HG03064 (cell line): Measurements from ENCODE around the gene HOXB8.

Experiments used
- ATAC-seq: cut with Tn5 transposase; IDR thresholded peaks from one replicate; pipeline ENCODE4 v1.9.1; 2021; ENCODE audit warnings: low read depth; ENCODE audit not compliant: unreplicated experiment

Gene HOXB8

DNA sequence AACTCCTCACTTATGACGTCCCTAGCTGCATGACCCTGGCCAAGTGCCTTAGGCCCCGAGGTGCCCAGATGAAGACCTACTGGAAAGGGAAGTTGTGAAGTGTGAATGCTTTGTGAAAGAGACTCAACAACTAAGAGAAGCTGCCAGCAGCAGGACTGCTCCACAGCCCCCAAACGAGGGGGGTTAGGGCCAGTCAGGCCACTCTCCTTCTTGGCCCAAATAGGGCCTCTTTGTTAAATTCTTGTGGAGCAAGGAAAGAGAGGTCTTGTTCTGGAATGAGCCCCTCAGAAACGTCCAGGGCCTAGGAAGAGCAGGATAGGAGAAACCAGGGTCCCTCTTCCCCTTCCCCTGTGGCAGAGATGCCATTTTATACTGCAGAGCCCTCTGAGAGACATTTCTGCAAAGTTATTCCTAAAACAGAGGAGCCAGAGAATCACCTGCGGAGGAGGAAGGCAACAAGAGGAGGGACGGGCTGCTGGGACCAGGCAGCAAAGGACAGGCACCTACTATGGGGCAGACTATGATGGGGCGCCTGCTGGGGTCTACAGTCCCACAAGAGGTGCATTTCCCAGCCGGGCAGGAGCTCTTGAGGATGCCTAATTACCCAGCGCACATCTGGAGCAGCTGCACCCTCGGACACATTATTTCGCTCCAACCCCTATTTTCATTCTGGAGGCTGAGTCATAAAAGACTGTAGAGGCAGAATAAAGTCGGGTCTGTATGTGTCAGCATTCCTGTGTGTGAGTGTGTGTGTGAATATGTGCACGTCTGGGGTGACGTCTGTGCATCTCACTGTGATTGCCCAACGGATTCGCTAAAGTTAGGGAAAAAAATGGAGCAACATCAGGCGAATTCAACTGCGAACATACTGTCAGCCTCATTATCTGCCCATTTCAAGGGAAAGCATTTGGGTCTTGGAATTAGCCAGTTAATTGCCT, 22.5 kb upstream of the HOXB8 start:
- no peak for ATAC-seq

DNA sequence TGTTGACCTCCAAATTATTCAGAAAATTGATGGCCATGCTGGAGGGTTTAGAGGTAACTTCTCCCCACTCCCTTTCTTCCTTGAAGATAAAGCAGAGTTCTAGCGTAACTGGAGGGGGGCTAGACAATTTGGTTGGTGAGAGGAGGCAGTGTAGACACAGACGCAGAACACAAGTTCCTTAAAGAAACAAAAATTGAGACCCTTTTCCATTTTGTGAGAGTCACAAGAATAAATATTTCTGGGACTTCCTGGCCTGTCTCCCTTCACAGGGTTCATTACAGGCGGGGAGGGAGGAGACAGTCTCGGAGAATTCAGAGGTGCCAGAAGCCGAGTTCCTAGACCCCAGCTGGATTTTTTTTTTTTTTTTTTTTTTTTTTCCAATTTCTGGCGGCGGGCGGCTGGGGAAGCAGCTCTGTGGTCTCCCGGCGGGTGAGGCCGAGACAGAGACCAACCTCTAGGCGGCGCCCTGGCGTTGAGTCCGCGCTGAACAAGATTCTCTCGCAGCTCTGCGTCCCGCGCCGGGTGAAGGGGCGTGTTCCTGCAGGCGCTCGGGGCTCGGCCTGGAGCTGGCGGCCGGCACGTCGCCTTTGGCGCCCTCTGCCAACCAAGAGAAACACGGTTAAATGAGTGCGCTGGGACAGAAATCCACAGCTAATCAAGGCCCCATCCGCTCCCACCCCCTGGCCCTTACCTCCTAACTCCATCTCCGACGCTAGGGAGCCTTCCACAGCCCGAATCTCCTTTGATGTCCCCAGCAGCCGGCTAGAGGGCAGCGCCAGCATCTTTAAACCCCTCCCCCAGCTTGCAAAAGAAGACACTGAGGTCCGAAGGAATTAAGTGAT, 21.3 kb upstream of the HOXB8 start:
- ATAC-seq = no peak

DNA sequence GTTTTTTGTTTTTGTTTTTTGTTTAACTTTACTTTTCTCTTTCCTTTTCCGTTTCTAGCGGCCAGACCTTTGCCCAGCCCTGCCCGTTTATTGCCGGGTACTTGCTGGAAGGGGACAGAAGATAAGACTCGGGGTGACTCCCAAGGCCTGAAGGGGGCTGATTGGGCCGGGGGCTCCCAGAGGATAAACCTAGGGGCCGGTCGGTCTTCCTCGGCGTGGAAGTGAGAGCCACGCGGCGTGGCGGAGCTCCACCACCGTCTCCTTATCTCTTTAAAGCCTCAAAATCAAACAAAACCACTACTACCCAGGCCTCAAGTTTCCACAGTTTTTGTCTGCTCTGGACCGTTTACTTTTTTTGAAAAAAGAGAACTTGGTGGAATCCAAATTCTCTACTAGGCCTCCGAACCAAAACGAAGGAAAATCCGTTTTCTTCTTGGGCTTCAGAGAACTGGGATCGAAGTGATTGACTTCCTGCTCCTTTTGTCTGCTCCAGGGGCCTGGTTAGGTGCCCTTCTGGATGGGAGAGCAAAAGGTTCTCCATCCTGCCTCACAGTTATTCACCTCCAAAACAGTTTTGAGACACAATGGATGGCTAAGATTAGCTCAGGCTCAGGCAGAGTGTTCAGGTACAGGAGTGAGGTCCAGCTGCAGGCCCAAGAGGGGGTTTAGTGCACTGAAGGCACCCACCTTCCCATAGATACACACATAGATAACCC, 19.6 kb upstream of the HOXB8 start:
- no peak for ATAC-seq

DNA sequence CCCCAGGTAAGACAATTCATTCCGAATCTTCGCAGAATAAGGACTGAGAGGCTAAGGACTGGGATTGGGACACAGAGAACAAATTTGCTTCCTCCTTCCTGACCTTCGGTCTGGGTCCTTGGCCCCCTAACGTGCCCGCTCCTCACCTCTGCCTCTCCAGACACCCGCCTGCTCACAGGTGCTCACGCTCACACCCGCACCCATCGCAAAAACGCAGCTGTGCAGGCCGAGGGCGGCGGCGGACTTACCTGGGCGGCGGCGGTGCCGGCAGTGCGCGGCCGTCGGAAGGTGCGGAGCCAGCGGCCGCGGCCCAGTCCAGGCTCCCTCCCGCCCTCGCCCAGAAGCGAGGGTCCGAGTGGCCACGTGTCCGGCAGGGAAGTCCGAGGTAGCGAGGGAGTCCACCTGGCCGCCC, 18.2 kb upstream of the HOXB8 start:
- no peak for ATAC-seq

DNA sequence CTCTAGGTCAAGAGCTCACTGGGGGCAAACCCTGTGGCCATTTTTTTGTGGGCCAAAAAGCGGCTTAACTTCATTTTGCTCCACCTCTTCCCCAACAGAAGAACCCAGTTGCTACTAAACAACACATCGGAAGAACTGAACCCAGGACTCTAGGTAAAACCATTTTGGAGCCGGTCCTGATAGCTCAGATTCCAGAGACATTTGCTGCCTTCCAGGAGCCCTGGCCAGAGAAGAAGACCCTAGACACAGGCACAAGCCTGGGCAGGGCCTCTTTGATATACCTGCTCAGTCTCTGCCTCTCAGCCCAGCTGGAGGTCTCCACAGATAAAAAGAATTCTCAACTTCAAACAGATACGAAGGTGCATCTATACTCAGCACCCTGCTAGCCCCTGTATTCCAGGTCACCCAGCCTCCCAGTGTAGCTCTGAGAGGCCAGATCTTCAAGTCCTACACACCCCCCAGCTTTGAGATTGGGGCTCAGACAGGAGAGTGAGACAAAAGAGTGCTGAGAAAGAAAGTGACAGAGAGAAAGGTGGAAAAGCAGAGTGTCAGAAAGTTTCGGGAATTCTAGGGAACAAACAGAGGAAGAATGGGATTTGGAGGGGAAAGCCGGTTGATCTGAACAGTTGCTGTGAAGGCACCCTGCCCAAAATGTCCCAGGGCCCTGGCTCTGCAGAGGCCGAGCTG, 17.6 kb upstream of the HOXB8 start:
- no peak for ATAC-seq

DNA sequence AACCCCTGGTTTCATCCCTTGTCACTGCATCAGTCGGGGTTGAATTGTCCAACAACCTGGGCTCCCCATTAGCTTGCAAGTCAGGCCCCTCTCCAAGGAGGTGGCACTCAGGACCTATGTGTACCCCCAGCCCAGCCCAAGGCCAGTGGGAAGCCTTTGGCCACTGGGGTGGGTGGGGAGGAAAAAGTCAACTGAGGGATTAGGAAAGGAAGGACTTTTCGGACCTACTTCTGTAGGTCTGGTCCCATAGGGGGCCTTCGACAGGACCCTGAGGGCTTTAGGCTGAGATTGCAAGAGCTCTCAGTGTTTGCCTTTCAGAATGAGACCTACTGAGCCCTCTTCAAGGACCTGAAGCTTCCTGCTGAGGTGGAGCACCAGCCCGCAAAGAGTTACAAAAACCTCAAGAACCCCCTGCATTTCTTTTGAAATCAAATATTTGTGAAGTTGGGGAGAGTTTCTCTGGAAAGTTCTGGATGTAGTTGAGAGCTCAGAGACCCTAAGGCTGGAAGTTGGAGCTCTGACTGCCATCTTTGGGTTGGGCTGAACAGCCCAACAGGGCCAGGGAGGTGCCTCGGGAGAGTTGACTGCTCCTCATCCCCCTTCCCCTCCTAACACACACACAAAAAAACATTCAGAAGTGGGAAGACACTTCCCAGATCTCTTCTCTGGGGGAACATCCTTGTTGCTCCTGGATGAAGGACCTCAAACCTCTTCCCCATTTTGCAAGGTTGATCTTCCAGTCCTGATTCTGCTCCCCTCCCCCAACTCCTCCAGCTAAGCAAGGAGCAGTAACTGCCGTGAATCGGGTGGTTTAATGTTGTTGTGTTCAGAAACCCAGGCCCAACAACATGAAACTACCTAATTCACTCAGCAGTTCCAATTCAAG, 16.8 kb upstream of the HOXB8 start:
- no peak for ATAC-seq

DNA sequence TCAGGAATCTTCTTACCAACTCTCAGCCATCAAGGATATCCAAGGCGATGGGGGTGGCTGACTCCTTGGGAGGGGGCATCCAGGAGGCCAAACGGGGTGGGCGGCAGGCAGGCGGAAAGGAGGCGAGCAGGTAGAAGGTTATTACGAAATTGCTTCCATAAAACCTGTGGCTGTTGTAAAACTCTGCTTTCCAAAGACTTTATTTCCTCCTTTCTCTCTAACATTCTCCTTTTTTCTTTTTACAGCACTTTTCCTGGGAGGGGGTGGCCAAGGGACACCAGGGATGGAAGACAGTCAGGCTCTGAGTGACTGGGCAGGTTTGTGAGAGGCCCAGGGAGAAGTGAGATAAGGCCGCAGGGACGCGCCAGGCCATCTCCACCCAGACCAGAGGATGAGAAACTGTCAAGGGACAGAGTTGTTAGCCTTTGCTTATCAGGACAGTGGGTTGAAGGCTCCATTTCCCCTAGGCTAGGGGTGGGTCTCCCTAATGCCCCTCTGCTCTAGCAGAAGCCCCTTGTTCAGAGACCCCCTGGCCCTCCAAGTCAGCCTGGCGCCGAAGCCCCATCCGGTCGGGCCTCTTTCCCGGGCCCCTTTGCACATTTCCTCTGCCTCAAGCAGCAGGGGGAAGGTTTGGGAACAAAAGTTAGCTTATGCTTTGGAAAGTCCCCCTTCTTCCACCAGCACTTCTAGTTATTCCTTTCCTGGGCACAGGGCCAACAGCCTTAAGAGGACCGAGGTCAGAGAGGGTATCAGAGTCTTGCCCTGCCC, 16.0 kb upstream of the HOXB8 start:
- ATAC-seq = no peak

DNA sequence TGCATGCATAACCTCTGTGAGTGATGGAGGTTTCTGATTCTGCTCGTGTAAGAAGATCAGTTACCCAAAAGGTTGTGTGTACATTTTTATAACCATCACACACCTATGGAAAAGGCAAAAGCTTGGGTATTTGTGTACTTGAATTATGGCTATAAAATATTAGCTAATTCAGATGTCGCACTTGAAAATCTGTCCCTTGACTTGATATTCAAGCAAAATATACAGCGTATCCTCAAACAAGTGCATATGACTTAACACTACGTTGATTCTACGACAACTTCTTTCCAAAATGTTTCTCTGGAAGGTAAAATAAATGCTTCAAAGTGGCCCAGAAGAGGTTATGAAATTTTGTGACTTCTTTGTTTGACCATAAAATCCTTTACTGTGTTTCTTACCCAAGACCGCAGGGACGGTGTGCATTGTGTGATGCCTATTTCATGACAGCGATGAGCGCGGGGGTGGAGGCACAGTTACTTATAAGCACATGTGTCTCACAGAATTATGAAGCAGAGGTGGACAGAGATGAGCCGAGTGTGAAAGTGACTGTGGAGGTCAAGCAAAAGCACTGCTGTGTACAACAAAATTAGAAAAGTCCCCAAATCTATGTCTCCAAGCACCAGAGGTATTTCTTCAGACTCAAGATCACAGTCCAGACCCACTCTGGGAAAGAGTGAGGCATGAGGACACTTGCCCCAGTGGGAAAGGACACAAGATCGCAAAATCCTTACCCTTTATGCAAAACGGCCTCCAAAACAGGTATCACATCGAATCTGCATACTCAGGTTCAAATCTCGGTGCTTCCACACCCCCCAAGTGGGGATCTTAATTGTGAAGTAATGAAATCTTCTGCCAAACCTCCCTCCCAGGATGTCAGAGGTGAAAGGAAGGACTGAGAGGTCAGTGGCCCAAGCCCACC, 15.2 kb upstream of the HOXB8 start:
- no peak for ATAC-seq

DNA sequence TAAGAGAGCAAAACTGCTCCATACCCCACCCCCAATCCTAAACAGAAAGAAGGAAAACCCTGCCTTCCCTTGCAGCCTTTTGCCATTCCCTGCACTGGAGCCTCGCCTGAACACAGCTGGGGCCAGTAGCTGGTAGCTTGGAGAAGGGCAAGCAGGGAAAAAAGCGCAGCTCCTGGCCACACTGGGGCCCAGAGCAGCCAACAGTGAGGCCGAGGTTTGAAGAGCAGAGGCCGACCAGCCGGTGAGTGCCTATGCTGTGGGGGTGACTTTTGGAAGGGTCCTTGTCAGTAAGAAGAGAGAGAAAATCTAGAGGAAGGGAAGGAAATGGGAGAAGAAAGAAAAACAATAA, 14.3 kb upstream of the HOXB8 start:
- no peak for ATAC-seq

DNA sequence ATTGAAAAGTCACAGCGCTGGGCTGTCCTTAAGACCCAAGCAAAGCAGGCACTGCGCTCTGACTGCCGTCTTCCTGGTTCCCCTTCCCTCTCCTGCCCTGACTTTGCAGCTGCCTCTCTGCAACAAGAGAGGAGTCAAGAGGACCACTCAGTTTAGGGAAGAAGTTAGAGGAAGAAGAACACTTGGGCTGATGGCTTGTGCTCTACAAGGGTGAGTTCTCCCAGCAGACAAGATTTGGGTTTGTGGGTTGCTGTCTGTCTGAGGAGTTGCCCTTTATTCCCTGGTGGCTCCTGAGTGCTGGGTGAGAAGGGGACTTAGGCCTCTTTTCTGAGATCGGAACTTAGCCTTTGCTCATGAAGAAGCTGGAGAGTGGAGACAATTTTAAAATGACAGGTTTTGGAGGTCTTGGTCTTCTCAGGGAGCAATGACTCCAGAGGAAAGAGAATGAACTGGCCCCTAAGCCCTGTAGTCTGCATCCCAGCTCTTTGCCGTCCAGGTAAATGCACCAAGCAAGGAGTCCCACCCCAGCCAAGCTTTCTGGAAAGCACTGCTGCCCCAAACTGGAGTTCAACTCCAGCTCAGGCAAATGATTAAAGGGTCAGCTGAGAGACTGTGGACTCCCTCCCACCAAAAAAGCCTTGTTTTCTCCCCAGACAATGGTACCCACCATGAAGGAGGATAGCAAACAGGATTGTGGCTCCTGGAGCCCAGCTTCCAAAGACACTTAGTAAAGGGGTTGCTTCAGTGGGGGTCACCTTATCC, 13.7 kb upstream of the HOXB8 start:
- ATAC-seq = no peak

DNA sequence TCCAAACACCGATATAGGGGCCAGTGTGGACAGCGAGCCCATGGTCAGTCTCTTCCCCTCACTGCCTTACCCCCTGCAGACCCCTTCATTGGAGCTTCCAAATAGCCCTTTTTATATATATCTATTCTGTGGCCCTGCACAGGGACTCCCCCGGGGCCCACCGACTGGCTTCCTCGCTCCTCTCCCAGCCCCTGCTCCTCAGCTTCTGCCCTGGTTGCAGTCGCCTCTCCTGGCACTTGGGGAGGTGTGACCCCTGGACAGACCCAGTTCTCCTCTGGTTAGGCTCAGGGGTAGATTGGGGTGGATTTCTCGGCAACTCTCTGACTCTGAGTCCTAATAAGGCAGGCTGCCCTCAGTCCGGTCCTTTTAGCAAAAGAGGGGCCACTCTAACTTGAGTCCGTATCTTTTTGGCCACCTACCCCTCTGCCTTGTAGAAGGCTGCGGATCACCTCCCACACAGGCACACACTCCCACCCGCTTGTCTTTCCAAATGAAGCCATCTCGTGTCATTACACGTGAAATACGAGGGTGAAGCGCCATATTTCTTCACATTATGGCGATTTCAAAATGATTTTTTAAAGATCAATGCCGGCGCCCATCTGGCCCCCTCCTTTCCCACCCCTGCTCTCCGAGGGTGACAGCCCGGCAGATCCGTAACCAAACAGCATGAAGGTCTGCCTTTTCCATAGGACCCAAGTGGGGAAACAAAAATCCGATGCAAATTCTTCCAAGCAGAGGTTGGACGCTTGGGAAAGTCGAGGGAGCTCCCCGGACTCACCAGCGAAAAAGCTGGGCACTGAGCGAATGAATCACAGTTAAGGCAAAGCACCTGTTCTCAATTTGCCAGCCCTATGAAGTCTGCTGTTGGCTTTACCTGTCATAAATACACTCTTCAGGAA, 12.8 kb upstream of the HOXB8 start:
- ATAC-seq = no peak

DNA sequence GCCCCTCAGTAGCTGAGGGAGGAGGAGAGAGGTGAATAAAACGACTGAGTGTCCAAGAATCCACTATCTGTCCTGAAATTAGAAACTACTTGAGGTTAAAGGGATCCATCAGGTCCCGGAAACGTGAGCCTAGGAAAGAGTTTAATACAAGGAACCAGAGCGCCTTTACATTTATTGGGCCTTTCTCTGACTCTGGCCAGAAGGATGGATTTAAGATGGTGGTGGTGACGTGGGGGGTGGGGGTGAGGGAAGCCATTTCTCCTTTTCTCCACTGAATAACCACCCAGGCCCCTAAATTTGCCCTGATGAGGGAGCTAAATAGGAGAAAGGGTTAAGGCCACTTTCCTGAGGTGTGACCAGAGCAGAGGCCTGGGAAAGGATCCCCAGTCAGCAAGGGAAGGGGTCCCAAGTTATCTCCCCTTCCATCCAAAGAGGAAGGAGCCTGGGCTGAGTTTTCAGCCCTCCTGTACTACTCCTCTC, 12.1 kb upstream of the HOXB8 start:
- no peak for ATAC-seq

DNA sequence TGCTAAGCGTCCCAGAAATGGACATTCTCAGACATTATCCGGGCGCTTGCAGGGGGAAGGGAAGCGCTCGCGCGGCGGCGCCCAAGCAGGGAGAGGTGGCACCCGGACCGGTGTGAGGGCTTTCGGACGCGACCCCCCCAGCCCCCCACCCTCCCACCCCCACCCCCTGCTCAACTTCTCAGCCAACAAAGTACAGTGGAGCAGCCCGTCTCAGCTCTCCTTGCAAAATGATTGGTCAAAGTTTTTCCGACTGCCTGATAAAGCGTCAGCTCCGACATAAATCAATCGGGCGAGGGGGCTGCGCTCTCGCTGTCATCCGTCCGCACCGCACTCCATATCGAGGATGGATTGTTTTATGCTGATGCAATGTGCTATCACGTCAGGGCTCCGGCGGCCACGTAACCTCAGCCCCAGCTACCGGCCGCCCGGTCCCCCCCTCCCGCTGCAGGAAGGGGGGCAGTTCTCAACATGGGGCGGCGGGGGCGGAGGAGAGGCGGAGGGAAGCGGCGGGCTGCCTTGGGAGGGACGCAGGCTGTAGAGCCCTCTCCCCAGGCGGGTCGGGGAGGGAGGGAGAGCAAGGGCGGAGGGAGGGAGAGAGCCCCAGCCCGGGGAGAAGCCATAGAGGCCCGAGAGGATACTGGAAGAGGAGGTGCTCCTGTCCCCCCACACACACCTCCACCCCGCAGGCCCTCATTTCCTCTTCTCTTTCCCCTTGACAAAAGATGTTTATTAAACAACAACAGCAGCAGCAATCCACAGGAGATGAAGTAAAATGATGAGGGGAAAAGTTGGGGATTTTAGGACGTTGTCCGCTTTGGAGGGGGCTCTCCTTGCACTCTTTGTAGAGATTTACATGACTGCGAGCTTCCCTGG, 11.4 kb upstream of the HOXB8 start, which contains the start of gene HOXB9:
Gene HOXB9 (minus strand): TSS at position 114 of the 873 bp plus-strand sequence. CDS start 89 bp downstream, at position 25.
- no peak for ATAC-seq

DNA sequence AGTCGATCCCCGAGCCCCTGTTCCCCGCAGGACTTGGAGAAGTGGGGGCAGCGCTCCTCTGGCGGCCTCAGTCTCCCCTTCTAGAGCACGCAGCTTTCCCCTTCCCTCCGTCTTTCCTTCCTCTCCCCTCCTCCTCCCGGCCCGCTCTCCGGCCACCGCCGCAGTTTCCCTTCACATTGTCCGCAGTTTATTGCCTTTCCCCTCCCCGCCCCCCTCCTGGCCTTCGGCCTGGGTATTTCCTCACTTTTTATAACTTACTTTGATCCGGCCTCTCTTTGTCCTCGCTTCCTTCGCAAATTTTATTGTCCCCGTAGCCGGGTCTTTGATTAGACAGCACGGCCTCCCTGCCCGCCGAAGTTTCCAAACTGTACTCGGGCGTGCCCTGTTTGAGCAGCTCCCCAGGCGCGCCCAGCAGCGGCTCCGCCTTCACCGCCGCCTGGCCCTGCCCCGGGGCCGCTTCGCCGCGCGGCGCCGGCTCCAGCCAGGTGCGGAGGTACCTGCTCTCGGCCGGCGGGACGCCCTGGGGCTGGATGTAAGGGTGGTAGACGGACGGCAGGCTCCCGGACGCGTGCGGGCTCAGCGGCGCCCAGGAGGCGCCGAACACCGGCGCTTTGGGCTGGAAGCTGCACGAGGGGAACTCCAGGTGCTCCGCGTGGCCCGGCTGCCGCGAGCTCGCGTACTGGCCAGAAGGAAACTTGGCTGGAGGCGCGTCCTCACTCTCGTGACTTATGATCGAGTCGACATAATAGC, 10.6 kb upstream of the HOXB8 start:
- ATAC-seq = no peak
